Stimulated activated CD4-positive, alpha-beta T cell treated with anti-CD3 and anti-CD28 coated beads, Interleukin-12 subunit alpha, Interleukin-12 subunit beta, amount 100 ng/mL, for 48 hours (primary cell): ENCODE data around the gene EFCAB9.
"Not testable (repeated sequence)": the region's sequence is repeated elsewhere in the genome, so short reads cannot be mapped to it uniquely, and the experiment has no call there.

Source experiments
- DNase-seq, 3 donors: peaks; one replicate each; pipeline ENCODE4 v3.0.0-alpha.2; 2020; ENCODE audit warnings: low read depth in 2 of 3, low spot score in 1 of 3

The EFCAB9 gene

GRCh38 chr5:172188033-172188892 is 5.7 kb upstream of the EFCAB9 start, which contains the start of gene STK10:
TSS of gene STK10 (minus strand) at chr5:172188224. CDS start at chr5:172188042, 182 bp downstream.
- peak; percentile 80 to 88 (median 84) for DNase-seq

DNA sequence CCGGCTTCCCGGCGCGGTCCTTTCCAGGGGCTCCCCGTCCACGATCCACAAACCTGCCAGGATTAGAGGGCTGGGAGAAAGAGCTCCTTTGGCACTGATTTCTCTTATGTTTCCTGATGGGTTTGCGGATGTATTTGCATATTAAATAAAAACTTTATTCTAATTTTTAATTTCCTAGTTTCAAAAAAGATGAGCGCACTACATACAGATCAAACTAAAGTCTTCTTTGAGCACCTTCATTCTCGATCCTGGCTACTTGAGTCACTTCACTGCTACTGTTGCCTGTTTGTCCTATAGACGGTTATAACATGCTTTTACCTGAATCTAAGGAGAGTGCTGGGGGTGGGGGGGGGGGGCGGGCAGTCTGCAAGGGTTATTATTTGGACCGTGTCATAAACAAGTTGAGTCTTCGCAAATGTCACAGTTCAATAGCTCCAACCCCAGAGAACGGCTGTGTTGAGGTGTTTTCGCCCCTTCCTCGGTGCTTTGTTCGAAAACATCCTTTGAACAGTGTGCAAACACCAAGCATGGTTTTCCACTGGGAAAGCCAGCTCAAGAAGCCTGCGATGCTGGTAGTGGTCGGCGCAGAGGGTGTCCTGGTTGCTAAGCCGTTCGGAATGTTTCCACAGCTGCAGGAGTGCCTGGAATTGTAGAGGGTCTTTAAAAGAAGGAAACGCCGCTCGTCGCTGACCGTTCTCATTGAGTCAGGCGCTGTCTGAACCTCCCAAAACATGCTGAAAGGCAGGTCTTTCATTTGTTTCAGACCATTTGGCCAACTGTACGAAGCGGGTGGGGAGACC is 4.9 kb upstream of the EFCAB9 start:
- DNase-seq: no peak

- DNase-seq: no peak
Measured at GRCh38 chr5:172189693-172190296, 4.2 kb upstream of the EFCAB9 start.

GRCh38 chr5:172194985-172195774 is 1.2 kb downstream of the EFCAB9 start:
- DNase-seq: no peak

- DNase-seq: not testable (repeated sequence)
Measured at GRCh38 chr5:172197775-172198174, 3.8 kb downstream of the EFCAB9 start.

DNA sequence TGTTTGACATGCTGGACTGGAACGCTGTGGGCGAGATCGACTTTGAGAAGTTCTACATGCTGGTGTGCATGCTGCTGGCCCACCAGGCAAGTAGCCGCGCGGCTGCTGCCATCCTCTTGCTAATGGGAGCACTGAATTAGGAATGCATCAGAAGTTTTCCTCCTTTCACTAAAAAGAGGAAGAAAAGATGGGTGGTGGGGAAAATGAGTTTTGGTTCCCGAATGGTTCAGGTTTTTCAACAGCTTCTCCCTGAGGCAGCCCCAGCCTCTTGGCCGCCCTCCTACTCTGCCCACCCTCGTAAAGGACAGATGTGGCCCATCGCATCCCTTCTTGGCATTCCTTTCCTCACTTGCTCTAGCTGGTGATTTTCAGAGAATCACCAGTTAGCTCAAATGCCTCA is 5.5 kb downstream of the EFCAB9 start:
- DNase-seq: no peak

DNA sequence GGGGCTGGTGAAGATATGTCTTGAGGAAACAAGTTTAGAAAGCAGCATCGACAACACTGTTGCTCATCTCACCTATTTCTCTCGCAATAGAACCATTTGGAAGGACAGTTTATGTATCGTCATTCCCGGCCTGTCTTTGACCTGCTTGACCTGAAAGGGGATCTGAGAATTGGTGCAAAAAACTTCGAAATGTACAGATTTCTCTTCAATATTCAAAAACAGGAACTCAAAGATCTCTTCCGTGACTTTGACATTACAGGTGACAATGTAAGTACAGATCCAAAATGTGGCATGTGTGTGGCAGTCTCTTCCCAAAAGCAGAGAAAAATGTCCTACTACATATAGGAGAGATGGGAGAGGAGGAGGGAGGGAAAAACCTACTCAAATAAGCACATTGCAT is 6.5 kb downstream of the EFCAB9 start:
- no peak for DNase-seq

- DNase-seq: not testable (repeated sequence)
Measured at GRCh38 chr5:172205984-172206383, 12.0 kb downstream of the EFCAB9 start.

GRCh38 chr5:172207511-172207910 is 13.5 kb downstream of the EFCAB9 start:
- no peak for DNase-seq

- no peak for DNase-seq
Measured at GRCh38 chr5:172209714-172210113, 15.7 kb downstream of the EFCAB9 start.

DNA sequence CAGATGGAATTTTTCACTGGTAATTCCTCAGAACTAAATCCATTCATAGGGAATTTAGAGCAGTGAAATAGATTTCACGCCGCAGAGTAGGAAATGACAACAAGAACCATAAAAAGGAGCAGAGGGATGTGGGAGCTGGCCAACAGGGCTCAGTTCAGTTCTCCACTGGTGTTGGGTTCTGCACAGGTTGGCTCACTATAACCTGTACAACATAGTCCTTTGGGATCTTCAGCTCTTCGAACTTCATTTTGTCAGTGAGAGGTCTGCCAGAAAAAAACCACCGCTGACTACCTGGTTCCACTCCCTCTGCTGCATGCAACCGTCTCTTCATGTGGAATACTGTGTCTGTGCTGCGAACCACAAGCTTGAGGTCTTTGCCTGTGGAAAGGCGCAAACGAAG is 17.7 kb downstream of the EFCAB9 start:
- DNase-seq: no peak

GRCh38 chr5:172213126-172213525 is 19.2 kb downstream of the EFCAB9 start:
- DNase-seq: no peak

GRCh38 chr5:172216345-172216744 is 22.4 kb downstream of the EFCAB9 start:
- DNase-seq: no peak

- no peak for DNase-seq
Measured at GRCh38 chr5:172219296-172219695, 25.3 kb downstream of the EFCAB9 start.

DNA sequence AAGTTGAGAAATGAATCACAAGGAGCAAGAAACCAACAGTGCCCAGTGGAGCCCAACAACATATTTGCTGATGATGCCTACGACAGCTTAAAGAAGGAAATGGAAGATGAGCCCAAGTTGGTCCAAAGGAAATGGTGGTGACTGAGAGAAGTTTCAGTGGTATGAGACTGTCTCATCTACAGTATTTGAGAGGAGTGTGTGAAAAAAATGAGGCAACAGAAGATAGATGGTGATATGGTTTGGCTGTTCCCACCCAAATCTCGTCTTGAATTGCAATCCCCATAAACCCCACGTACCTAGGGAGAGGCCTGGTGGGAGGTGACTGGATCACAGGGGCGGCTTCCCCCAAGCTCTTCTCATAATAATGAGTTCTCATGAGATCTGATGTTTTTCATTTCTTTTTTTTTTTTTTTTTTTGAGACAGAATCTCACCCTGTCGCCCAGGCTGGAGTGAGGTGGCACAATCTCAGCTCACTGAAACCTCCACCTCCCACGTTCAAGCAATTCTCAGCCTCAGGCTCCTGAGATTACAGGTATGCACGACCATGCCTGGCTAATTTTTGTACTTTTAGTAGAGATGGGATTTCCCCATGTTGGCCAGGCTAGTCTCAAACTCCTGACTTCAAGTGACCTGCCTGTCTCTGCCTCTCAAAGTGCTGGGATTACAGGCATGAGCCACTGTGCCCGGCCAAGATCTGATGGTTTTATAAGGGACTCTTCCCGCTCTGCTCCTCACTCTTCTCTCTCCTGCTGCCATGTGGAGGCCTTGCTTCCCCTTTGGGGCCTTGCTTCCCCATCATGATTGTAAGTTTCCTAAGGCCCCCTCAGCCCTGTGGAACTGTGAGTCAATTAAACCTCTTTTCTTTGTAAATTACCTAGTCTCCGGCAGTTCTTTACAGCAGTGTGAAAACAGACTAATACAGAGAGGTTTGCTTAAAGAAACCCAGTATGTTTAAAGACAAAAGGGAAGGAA is 30.2 kb downstream of the EFCAB9 start:
- DNase-seq: peak; percentile 42 to 73 (median 66)

- DNase-seq: no peak
Measured at GRCh38 chr5:172224996-172225395, 31.0 kb downstream of the EFCAB9 start.

DNA sequence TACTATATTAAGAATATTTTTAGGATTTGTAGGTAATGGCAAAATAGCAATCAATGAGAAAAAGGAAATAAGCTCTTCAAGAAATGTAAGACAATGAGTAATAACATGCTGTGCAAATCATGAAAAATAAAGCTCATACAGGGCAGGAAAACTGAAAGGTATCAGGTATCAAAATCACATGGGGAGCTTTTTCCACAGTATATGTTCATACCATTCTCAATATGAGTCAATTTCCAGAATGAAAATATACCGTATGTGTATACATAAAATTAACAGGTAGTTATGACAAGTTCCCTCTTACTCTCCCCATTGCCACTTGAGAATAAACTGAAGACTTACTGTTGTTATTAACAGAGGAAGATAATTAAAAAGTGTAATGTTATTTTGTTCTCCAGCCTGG is 35.9 kb downstream of the EFCAB9 start:
- DNase-seq: no peak

- DNase-seq: no peak
Measured at GRCh38 chr5:172234031-172234430, 40.1 kb downstream of the EFCAB9 start.

DNA sequence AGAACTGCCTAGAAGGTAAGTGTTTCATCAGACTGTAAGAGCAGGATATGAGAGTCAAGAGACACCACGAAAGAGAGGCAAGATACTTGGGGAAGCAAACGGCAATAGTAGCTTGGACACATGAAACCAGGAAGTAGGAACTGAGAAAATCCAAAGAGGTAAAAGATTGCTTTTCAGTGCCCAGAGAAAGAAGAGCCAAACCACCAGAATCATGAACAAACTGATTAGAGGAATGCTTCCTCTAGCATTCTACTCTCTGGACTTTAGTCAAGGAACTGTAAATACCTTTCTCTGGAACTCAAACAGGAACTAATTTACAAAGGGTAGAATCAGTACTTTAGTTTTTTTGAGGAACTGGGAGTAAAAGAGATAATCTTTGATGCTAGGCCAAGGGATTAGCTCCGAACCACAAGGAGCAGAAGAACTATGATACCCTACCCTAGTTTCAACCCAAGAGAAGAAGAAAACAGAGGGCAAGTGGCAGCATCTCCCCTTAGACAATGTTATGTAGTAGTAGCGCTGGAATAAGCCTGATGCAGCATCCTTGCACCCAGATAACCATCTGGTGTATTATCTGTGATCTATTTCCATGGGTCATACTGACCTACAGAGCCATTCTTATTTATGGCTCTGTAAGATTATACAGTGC is 41.3 kb downstream of the EFCAB9 start:
- no peak for DNase-seq
